Renal cortex interstitium (tissue), 3 donors: ENCODE data around the gene S1PR4. TPM values are rescaled to one million over a fixed set of nuclear protein-coding genes. Genes with fewer than 3 reads are reported as not detected.

ENCODE experiments used
- polyA plus RNA-seq, 3 donors: library from polyadenylated mRNA; unstranded; fragments of 120-200 nt; gene quantifications; one replicate each; pipeline ENCODE4 v1.2.1, GENCODE V29; 2013; ENCODE audit not compliant: insufficient read length in 3 of 3

S1PR4 gene
- polyA plus RNA-seq, 3 donors = 0.28 to 0.56 (median 0.34) TPM

Other genes with a start within 250 kb of the S1PR4 start
- 1 to 10 TPM; 7.6 to 9.0 (median 8.2) TPM for gene ZNF77, start 233.8 kb upstream of the S1PR4 start, polyA plus RNA-seq
- 10 to 100 TPM in 1 of 3 donors, 1 to 10 TPM in 2; 8.1 to 10.4 (median 8.3) TPM for gene TLE6, start 201.2 kb upstream of the S1PR4 start, polyA plus RNA-seq
- 10 to 100 TPM; 27.0 to 63.6 (median 39.6) TPM for gene TLE2, start 149.5 kb upstream of the S1PR4 start, polyA plus RNA-seq
- 100 to 1,000 TPM; 419 to 491 (median 450) TPM for gene TLE5, start 116.3 kb upstream of the S1PR4 start, polyA plus RNA-seq
- gene GNA11, start 84.4 kb upstream of the S1PR4 start, polyA plus RNA-seq = 10 to 100 TPM; 61.2 to 64.4 (median 61.5) TPM
- gene GNA15, start 42.7 kb upstream of the S1PR4 start, polyA plus RNA-seq = 1 to 10 TPM in 2 of 3 donors, under 1 TPM in 1; 0.81 to 1.6 (median 1.2) TPM
- 10 to 100 TPM; 29.5 to 48.4 (median 41.7) TPM for gene NCLN, start 7.2 kb downstream of the S1PR4 start, polyA plus RNA-seq
- gene CELF5, start 45.9 kb downstream of the S1PR4 start, polyA plus RNA-seq = 1 to 10 TPM in 1 of 3 donors, under 1 TPM in 2; 0.75 to 1.7 (median 0.82) TPM
- gene NFIC, start 187.8 kb downstream of the S1PR4 start, polyA plus RNA-seq = 10 to 100 TPM; 19.6 to 30.0 (median 28.3) TPM